Urinary bladder (tissue), 4 donors: Measurements from ENCODE around the gene MUC20. TPM values are rescaled to one million over a fixed set of nuclear protein-coding genes. Genes with fewer than 3 reads are reported as not detected.
"Not testable (repeated sequence)": the region's sequence is repeated elsewhere in the genome, so short reads cannot be mapped to it uniquely, and the experiment has no call there.

Experiments used
- DNase-seq: peaks from one replicate; pipeline ENCODE4 v3.0.0-alpha.2; 2015; ENCODE audit errors: extremely low spot score
- H3K27ac ChIP-seq: one replicate; pipeline ENCODE4 v1.5.1; 2013; ENCODE audit warnings: low read depth, mild to moderate bottlenecking, moderate library complexity
- H3K36me3 ChIP-seq: one replicate; pipeline ENCODE4 v1.6.1; 2013; ENCODE audit warnings: mild to moderate bottlenecking, moderate library complexity; ENCODE audit not compliant: insufficient read depth
- H3K4me1 ChIP-seq: one replicate; pipeline ENCODE4 v1.6.1; 2013; ENCODE audit warnings: mild to moderate bottlenecking, moderate library complexity; ENCODE audit not compliant: insufficient read depth
- H3K4me3 ChIP-seq: one replicate; pipeline ENCODE4 v1.5.1; 2013; ENCODE audit warnings: low read depth, low read length
- WGBS: extraction: QIAGEN DNeasy Blood & Tissue Kit; methylation state at CpG from one replicate; pipeline ENCODE4 v1.1.7; 2013; 5-methylcytosine and 5-hydroxymethylcytosine counted together
- polyA plus RNA-seq: library from polyadenylated mRNA; stranded (reverse); fragments of 200-250 nt; gene quantifications from one replicate; pipeline ENCODE4 v1.2.3, GENCODE V29; 2013
- total RNA-seq: library from RNA; depleted of rRNA; stranded (reverse); fragments of >200 nt; gene quantifications from one replicate; pipeline ENCODE4 v1.2.3, GENCODE V29; 2014
- donor health status: healthy with polysubstance abuse.
- donor health status: healthy.

MUC20 gene
- total and polyA plus RNA-seq, 2 donors = 6.2 to 12.7 TPM

DNA sequence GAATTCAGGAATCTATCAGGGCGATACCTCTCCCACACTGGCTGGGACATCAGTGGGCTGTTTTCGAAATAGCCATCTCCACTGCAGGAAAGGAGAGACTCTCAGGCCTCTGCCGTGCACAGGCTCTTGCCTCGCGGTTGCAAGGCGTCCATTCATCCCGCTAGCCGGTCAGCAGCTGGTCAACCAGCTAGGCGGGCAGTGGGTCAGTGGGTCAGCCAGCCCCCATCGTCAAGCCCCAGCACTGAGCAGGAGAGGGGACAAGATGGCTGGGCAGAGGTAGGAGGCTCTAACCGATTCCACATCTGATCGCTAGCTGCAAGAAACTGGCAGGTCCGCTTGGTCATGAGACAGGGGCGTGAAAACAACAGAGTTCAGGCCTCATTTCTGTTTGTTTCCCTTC, 45.9 kb downstream of the MUC20 start:
- H3K4me3 ChIP-seq = no peak overlapping the region
- DNase-seq = no peak
- no peaks in the 10 kb centered on the region for H3K4me1 ChIP-seq
- no peak overlapping the region for H3K27ac ChIP-seq
- 97% methylated on average over 14 of the region's 14 CpGs for WGBS
- H3K36me3 ChIP-seq = no peaks in the 10 kb centered on the region

DNA sequence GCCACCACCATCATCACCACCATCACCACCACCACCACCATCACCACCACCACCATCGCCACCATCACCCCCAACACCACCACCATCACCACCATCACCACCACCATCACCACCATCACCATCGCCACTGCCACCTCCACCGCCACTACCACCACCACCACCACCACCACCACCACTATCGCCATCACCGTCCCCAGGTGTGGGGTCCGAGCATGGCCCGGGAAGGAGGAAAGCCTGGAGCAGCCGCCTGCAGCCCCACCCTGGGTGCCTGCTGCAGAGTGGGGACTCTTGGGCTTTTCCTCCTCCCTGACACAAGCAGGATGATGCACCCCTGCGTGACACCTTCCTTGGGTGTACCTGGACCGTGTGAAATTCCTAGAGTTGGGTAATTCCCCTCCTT, 47.0 kb downstream of the MUC20 start:
- Histone ChIP-seq H3K36me3 (no peaks in the 10 kb centered on the region), H3K4me1 (no peaks in the 10 kb centered on the region), H3K27ac (no peak overlapping the region), H3K4me3 (no peak overlapping the region)
- 77% methylated on average over 10 of the region's 10 CpGs for WGBS
- no peak for DNase-seq

DNA sequence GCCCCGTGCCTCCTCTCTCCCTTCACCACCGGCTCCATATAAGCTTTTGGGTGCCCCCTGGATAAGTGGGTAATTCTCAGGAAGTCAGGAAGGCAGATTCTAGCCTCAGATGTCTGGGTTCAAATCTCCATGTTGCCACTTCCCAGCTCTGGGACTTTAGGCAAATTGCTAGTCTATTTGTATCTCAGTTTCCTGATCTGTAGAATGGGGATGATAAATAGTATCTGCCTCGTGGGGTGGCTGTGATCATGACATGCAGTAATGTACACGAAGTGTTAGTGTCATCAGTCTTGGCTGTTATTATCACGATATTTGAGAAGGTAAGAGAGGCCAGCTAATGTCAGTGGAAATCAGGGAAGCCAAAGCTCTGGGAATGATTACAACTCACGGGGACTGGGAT, 47.6 kb downstream of the MUC20 start:
- Histone ChIP-seq H3K4me3 (no peak overlapping the region), H3K36me3 (no peaks in the 10 kb centered on the region)
- 71% methylated on average over 6 of the region's 6 CpGs for WGBS

DNA sequence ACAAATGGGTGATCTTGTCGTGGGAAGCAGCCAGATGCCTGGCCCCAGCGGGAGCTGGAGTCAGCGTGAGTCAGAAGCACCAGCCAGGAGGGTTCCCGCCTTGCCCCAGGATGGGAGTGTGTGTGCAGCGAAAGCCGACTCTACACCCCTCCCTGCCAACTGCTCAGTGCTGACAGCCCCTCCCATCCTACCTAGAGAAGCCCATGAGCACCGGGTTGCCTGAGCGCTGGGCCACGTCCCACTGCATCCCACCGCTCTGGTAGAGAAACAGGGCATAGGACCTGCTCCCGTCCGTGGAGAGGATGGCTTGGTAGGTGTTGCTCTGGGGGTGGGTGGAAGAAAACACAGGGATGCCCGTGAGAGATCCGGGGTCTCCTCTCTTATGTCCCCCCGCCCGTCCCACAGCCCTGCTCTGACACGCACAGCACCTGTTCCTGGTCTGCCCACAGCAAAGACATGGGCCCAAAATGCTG, 48.1 kb downstream of the MUC20 start:
- Histone ChIP-seq H3K27ac (no peak overlapping the region), H3K4me3 (no peak overlapping the region), H3K36me3 (no peaks in the 10 kb centered on the region), H3K4me1 (no peaks in the 10 kb centered on the region)
- no peak for DNase-seq
- WGBS = 73% methylated on average over 17 of the region's 17 CpGs

More for the DNA sequence above, 47.6 kb downstream of the MUC20 start:
- Histone ChIP-seq H3K4me1 (no peaks in the 10 kb centered on the region), H3K27ac (no peak overlapping the region)
- DNase-seq = no peak

DNA sequence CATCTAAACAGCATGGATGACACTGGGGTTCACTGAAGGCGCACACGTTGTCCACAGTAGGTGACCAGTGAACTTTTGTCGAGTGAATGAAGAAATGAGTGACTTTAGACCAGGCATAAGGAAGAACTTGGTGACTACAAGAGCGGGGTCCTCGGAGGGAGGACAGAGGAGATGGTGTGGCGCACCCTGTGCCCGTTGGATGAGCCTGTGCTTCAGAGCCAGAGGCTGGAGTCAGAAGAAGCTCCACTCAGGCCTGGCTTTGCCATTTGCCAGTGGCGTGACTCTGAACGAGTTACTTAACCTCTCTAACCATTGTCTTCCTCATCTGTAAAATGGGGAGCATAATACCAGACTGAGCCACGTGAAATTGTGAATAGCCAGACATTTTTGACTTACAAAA, 48.8 kb downstream of the MUC20 start:
- Histone ChIP-seq H3K27ac (no peak overlapping the region), H3K36me3 (no peaks in the 10 kb centered on the region), H3K4me3 (no peak overlapping the region), H3K4me1 (no peaks in the 10 kb centered on the region)
- no peak for DNase-seq
- WGBS = 90% methylated on average over 10 of the region's 10 CpGs

DNA sequence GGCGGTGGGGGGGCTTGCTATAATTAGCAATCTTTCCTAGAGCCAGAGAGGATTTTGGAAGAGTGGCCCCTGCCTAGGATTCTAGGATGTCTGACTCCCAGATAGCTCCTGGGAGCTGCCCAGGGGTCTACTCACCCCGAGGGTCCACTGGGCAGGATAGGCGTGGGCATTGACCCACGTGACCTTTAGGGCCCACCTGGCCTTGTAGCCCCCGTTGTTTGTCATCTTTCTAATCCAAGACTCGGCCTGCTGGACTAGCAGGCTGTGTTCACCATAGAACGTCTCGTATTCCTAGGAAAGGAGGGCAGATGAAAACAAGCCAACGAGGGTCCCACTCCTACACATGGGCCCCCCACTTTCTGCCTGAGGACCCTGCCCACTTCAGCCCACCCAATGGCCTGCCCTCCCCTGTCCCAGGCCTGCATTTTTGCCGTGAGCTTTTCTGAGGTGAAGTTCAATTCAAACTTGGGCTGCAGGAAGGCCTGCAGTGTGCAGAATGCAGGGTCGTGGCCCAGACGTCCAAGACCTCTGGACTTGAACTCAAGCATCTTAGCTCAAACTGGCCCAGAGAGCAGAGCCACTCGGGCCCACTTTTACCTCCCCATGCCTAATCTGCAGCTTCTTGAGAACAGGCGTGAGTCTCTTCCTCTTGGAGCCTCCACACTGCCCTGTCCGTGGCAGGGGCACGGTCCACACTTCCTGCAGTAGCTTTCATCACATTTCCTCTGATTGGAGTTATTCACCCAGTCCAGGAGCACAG, 49.5 kb downstream of the MUC20 start:
- no peaks in the 10 kb centered on the region for H3K36me3 ChIP-seq
- H3K27ac ChIP-seq = no peak overlapping the region
- no peak for DNase-seq
- 84% methylated on average over 16 of the region's 16 CpGs for WGBS
- no peak overlapping the region for H3K4me3 ChIP-seq
- H3K4me1 ChIP-seq = no peaks in the 10 kb centered on the region

DNA sequence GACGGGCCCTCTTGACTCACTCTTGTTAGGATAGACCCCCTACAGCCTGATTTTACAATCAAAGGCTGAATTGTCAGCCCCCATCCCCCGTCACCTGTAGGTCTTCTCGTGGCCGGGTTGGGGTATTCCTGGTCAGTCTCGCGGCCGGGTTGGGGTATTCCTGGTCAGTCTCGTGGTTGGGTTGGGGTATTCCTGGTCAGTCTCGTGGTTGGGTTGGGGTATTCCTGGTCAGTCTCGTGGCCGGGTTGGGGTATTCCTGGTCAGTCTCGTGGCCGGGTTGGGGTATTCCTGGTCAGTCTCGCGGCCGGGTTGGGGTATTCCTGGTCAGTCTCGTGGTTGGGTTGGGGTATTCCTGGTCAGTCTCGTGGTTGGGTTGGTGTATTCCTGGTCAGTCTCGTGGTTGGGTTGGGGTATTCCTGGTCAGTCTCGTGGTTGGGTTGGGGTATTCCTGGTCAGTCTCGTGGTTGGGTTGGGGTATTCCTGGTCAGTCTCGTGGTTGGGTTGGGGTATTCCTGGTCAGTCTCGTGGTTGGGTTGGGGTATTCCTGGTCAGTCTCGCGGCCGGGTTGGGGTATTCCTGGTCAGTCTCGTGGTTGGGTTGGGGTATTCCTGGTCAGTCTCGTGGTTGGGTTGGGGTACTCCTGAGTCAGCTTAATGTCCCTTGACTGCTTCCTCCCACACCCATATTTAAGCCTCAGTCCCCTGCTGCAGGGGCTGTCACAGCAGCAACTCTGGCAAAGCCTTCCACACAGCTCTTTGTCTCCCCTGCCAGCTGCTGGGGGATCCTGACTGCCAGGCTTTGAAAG, 50.3 kb downstream of the MUC20 start:
- H3K27ac ChIP-seq = not testable (repeated sequence)
- WGBS = 93% methylated on average over 24 of the region's 28 CpGs

DNA sequence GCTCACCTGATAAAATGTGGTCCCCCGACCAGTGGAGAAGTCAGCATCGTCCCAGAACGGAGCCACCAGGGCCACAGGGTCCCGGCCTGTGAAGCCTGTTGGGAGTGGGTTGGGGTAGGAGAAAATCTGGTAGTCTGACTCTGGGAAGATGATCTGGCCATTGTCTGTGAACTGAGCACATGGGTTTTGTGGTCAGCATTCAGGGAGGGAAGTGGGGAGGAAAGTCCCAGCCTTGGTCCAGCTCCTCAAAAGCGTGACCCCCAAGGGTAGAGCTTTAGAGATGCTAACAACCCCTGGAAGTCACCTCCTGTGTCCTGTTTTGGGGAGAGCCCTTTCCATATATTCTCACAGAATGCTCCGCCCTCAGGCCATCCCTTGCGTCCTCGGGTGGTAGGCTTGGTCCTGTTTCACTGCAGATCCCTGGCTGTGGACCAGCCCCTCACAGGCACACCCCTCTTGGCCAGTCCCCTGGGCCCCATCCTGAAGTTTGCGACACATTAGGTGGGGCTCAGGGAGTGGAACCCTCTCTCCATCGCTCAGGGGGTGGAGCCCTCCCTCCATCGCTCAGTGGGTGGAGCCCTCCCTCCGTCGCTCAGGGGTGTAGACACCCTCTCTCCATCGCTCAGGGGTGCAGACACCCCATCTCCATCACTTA, 51.0 kb downstream of the MUC20 start:
- WGBS = 87% methylated on average over 14 of the region's 14 CpGs
- no peak for DNase-seq
- H3K4me1 ChIP-seq = no peaks in the 10 kb centered on the region

More for the DNA sequence above, 50.3 kb downstream of the MUC20 start:
- DNase-seq, H3K36me3 ChIP-seq, H3K4me3 ChIP-seq, H3K4me1 ChIP-seq: not testable (repeated sequence)

DNA sequence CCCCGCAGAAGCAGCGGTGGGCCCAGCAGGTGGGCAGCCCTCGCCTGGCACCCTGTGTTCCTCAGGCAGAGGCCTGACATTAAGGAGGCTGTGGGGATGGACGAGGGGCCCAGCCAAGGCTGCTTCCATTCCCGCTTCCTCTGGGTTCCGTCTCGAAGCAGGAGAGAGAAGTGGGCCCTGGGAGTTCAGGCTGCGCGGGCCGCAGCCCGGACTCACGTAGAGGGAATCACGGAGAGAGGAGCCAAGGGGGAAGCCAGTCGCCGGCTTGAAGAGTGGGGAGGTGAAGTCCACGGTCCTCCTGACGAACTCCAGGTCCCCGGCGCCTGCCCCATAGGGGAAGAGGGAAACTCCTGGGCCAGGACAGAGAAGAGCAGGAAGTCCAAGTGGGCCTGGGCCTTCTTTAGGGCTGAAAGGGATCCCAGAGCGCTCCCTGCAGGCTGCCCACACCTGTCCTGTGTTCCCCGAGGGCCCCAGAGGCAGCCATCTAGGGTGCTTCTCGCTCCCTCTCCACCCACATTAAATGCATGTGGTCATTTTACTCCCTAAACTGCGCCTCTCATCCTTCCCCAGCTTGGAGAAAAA, 53.3 kb downstream of the MUC20 start:
- Histone ChIP-seq H3K4me1 (no peaks in the 10 kb centered on the region), H3K27ac (no peak overlapping the region), H3K36me3 (no peaks in the 10 kb centered on the region), H3K4me3 (no peak overlapping the region)
- DNase-seq = no peak
- WGBS = 85% methylated on average over 23 of the region's 23 CpGs

More for the DNA sequence above, 51.0 kb downstream of the MUC20 start:
- Histone ChIP-seq H3K27ac (no peak overlapping the region), H3K4me3 (no peak overlapping the region), H3K36me3 (no peaks in the 10 kb centered on the region)

DNA sequence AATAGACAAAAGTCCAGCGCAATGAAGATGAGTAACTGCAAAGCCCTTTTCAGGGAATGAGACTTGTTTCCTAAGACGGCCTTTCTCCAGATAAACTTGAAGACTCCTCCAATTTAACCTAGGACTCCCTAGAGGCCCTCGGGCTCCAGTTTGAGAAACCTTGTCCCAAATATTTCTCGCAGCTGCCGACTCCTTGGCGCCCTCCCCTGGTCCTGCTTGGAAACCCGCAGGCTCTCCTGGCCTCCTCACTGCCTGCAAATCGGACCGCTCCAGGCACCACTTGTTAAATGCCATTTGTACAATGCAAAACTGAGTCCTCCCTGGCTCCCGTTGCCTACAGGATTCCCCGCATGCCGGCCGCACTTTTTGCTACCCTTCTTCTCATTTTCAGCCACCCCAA, 54.1 kb downstream of the MUC20 start:
- H3K4me1 ChIP-seq = no peaks in the 10 kb centered on the region
- no peak overlapping the region for H3K27ac ChIP-seq
- 41% methylated on average over 13 of the region's 13 CpGs for WGBS
- no peak for DNase-seq
- no peak overlapping the region for H3K4me3 ChIP-seq
- no peaks in the 10 kb centered on the region for H3K36me3 ChIP-seq

DNA sequence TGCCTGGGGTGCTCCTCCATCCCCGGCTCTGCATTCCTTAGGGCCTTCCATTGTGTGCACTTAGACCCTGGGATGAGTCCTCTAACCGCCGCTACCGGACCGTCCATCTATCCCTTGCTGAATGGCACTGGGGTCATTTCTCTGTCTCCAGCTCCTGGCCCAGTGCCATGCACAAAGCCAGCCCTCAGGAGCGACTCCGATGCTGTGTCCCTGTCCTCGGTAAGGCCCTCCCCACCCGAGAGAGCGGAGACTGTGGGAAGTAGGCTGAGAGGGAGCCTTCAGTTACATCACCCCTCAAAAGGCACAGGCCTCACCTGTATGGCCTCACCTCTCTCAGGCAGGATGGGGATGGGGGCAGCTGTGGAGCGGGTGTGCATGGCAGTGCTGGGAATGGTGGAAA, 57.2 kb downstream of the MUC20 start:
- no peaks in the 10 kb centered on the region for H3K36me3 ChIP-seq
- no peak overlapping the region for H3K4me3 ChIP-seq
- H3K4me1 ChIP-seq = no peaks in the 10 kb centered on the region
- H3K27ac ChIP-seq = no peak overlapping the region
- WGBS = 85% methylated on average over 11 of the region's 11 CpGs
- DNase-seq = no peak

DNA sequence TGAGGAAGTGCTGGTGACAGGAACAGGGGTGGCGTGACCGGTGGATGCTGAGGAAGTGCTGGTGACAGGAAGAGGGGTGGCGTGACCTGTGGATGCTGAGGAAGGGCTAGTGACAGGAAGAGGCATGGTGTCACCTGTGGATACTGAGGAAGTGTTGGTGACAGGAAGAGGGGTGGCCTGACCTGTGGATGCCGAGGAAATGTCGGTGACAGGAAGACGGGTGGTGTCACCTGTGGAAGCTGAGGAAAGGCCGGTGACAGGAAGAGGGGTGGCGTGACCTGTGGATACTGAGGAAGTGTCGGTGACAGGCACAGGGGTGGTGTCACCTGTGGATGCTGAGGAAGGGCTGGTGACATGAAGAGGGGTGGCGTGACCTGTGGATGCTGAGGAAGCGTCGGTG, 60.5 kb downstream of the MUC20 start:
- 82% methylated on average over 12 of the region's 12 CpGs for WGBS
- not testable (repeated sequence) for DNase-seq, H3K36me3 ChIP-seq, H3K27ac ChIP-seq, H3K4me3 ChIP-seq, H3K4me1 ChIP-seq
